GM12865 (cell line): Measurements from ENCODE around the gene APEX1.

Experiments used
- DNase-seq: peaks from one replicate; pipeline ENCODE4 v3.0.0; 2010; ENCODE audit warnings: low read depth
- H3K4me3 ChIP-seq: 2 replicates; pipeline ENCODE4 v1.5.1; 2011; ENCODE audit warnings: mild to moderate bottlenecking, low read depth, low read length, control low read depth
- TF ChIP-seq, protein P1 (sequence below): IDR thresholded peaks from 2 replicates; pipeline ENCODE4 v1.5.1; 2011; ENCODE audit warnings: low read length, control low read depth, low read depth, inconsistent platforms; ENCODE audit not compliant: insufficient read depth; ENCODE audit errors: missing control alignments

APEX1 gene

DNA sequence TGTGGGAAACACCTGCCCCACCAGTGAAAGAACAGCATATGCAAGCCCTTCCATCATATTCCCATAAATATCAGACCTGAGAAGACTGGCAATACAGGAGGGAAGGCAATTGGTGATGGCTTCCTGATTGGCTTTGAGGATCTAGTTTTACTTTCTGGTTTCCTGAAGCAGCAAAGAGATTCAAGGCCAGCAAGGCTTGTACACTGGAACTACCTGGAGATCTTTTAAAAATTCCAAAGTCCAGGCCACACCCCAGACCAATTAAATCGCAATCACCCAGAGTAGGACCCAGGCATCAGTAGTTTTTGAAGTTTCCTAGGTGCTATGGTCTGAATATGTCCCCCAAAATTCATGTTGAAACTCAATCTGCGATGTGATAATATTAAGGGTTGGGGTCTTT lies 38.8 kb upstream of the APEX1 start:
- DNase-seq, result no peak
- H3K4me3 ChIP-seq, result no peak overlapping the region
- TF ChIP-seq, protein P1, sequence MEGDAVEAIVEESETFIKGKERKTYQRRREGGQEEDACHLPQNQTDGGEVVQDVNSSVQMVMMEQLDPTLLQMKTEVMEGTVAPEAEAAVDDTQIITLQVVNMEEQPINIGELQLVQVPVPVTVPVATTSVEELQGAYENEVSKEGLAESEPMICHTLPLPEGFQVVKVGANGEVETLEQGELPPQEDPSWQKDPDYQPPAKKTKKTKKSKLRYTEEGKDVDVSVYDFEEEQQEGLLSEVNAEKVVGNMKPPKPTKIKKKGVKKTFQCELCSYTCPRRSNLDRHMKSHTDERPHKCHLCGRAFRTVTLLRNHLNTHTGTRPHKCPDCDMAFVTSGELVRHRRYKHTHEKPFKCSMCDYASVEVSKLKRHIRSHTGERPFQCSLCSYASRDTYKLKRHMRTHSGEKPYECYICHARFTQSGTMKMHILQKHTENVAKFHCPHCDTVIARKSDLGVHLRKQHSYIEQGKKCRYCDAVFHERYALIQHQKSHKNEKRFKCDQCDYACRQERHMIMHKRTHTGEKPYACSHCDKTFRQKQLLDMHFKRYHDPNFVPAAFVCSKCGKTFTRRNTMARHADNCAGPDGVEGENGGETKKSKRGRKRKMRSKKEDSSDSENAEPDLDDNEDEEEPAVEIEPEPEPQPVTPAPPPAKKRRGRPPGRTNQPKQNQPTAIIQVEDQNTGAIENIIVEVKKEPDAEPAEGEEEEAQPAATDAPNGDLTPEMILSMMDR, result no peak

DNA sequence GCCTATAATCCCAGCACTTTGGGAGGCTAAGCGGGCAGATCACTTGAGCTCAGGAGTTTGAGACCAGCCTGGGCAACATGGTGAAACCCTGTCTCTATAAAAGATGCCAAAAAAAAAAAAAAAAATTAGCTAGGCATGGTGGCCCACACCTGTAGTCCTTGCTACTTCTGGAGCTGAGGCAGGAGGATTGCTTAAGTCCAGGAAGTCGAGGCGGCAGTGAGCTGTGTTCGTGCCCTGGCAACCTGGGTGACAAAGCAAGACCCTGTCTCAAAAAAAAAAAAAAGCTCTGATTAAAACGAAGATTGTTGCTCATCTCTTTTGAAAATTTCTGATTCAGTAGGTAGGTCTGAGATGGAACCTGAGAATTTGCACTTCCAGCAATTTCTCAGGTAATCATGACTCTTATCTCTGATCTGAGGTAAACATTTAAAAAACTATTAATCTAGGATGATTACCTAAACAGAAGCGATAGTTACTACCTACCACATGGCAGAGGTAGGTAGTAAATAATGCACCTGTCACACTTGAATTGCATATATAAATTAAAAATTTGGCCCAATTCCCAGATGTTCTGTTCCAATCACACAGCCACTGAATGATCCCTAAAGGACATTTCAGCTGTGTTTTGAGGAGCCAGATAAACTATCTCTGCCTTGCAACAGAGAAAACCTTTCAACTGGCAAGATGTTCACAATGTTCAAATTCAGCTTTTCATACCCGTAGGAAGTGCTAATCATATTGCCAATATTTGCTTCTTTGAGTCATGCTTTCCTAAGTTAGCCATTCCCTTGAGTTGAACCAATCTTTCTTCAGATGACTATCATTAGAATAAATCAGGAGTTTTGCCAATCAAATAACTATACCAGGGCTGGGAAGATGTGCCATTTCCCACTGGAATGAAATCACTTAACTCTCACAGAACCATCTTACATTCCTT lies 37.5 kb upstream of the APEX1 start:
- DNase-seq, result no peak
- H3K4me3 ChIP-seq, result no peak overlapping the region
- TF ChIP-seq, protein P1, result no peak

DNA sequence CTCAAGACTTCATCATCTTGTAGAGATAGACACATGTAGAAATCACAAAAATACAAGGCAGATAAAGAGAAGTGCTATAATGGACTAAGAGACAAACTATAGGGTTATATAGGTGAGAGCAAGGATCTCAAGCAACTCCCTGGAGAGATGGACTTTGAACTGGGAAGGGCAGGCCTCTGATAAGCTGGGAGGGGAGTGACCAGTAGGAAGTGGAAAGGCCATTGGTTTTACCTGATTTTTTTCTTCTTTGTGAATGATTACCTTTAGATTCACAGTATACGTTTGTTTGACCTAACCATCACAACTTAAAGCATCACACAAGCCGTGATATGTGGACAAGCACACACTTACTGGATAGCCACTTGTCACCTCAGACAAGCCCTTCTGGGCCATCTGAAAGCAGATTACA lies 36.5 kb upstream of the APEX1 start:
- H3K4me3 ChIP-seq, result no peak overlapping the region
- TF ChIP-seq, protein P1, result no peak
- DNase-seq, result no peak

GRCh38 chr14:20419419-20419818 lies 35.6 kb upstream of the APEX1 start:
- H3K4me3 ChIP-seq, result no peak overlapping the region
- TF ChIP-seq, protein P1, result no peak
- DNase-seq, result no peak

- TF ChIP-seq, protein P1, result no peak
- H3K4me3 ChIP-seq, result no peak overlapping the region
- no peak for DNase-seq
Measured at GRCh38 chr14:20421267-20421666, 33.8 kb upstream of the APEX1 start.

- H3K4me3 ChIP-seq, result no peak overlapping the region
- DNase-seq, result no peak
- TF ChIP-seq, protein P1, result no peak
Measured at GRCh38 chr14:20422886-20423285, 32.1 kb upstream of the APEX1 start.
